Measurements from ENCODE around the gene METAP1D. TPM values are rescaled to one million over a fixed set of nuclear protein-coding genes. Genes with fewer than 3 reads are reported as not detected.
A peak's percentile ranks its signal among the peaks of the same experiment; 100 is the strongest.

Gene METAP1D
- total RNA-seq, 1 experiment from 2014 or later = 5.2 TPM

- DNase-seq = no peak
- no peak for TF ChIP-seq CTCF (conservative IDR thresholded peaks at IDR 0.05)
Observed at GRCh38 chr2:172031536-172031935, 31.8 kb downstream of the METAP1D start.

More at GRCh38 chr2:172031536-172031935, 31.8 kb downstream of the METAP1D start:
- H3K9ac ChIP-seq (ENCODE audit: extremely low read depth, insufficient read length, low read length) = no peak overlapping the region
- no peak overlapping the region for H4K91ac ChIP-seq (ENCODE audit: insufficient read length, low read depth, low read length)
- no peak overlapping the region for H3T11ph ChIP-seq (ENCODE audit: low read length)
- H3K79me1 ChIP-seq (ENCODE audit: insufficient read depth, low read depth, low read length, poor library complexity, severe bottlenecking) = no peaks in the 10 kb centered on the region
- H3K4me2 ChIP-seq (ENCODE audit: insufficient read depth, insufficient read length, low read length) = no peak overlapping the region
- H3K27me3 ChIP-seq (ENCODE audit: insufficient read depth, low read length) = no peaks in the 10 kb centered on the region
- no peak overlapping the region for H2BK15ac ChIP-seq (ENCODE audit: low read depth, low read length)
- Mint-ChIP-seq H3K27ac (peak overlapping the region in 1 of 3 experiments; percentile 45; a peak in 3 of 7 replicates), H3K4me3 (no peak overlapping the region), H3K4me1 (peaks cover 12% of the 10 kb centered on the region in 2 experiments), H3K9me3 (no peaks in the 10 kb centered on the region), H3K36me3 (ENCODE audit: insufficient read depth in 1 of 3, low read depth in 3 of 3) (no peaks in the 10 kb centered on the region), H3K27me3 (ENCODE audit: low read depth) (no peaks in the 10 kb centered on the region)
- no peaks in the 10 kb centered on the region for H3K79me2 ChIP-seq (ENCODE audit: insufficient read depth, low read length)
- no peak overlapping the region for H2AK5ac ChIP-seq (ENCODE audit: insufficient read length, low read length)
- H3K56ac ChIP-seq (ENCODE audit: insufficient read length, low read depth, low read length) = no peak overlapping the region
- no peaks in the 10 kb centered on the region for H3K4me1 ChIP-seq (ENCODE audit: insufficient read depth, low read length)
- H3K23me2 ChIP-seq (ENCODE audit: insufficient read length, low read depth, low read length, poor library complexity, severe bottlenecking) = no peaks in the 10 kb centered on the region
- H4K5ac ChIP-seq (ENCODE audit: insufficient read length, low read depth, low read length) = no peak overlapping the region
- no peaks in the 10 kb centered on the region for H4K20me1 ChIP-seq (ENCODE audit: control insufficient read depth, insufficient read depth, insufficient read length)
- no peak overlapping the region for H4K8ac ChIP-seq (replicated peaks; ENCODE audit: insufficient read length, low read depth, low read length)
- H3K23ac ChIP-seq (ENCODE audit: insufficient read length, low read depth, low read length) = no peak overlapping the region
- no peak overlapping the region for H3K14ac ChIP-seq (ENCODE audit: insufficient read depth, low read length)
- H3K18ac ChIP-seq (ENCODE audit: insufficient read length, low read depth, low read length) = no peak overlapping the region
- H3K9me3 ChIP-seq (ENCODE audit: control insufficient read depth, low read depth, low read length) = no peaks in the 10 kb centered on the region
- H2BK120ac ChIP-seq (ENCODE audit: low read depth, low read length, poor library complexity, severe bottlenecking) = no peak overlapping the region
- no peak overlapping the region for H2AFZ ChIP-seq (ENCODE audit: low read length)
- H2BK12ac ChIP-seq (ENCODE audit: insufficient read length, low read depth, low read length) = no peak overlapping the region
- no peak overlapping the region for H3K4ac ChIP-seq (ENCODE audit: low read depth, low read length)
- no CpG with 5 or more reads among the region's 4 CpGs for WGBS (ENCODE audit: extremely low coverage, insufficient read length, low lambda C conversion rate)
- no peak overlapping the region for H2BK20ac ChIP-seq (ENCODE audit: low read depth, low read length, poor library complexity, severe bottlenecking)
- no peak overlapping the region for H2BK5ac ChIP-seq (ENCODE audit: insufficient read length, low read length)
- no peak overlapping the region for H3K27ac ChIP-seq (ENCODE audit: insufficient read length, low read depth, low read length)
